ENCODE results near the gene LDLRAD4.

DNA sequence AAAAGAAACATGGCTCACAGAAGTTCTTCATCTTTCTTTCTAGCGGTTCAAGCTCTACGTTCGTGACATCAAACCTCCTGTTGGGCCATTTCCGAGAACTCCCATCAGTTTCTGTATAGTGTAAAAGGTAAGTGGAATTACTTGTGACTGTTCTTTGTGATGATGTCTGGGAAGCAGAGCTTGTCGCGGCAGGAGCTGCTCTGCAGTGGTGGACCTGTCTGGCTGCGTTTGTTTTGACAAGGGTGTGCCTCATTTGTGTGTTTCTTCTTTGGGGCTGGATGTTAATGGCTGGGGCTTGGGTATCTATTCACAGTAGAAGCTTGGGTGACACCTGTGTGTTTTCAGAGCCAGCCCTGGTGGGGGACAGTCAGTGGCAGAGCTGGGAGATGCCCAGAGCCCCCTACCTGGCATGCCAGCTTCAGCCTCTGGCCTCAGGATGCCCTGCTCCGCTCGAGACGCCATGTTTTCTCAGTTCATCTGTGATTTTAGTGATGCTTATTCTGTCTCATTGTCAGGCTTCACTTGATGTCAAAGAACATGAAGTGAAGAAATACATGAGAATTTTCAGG, 59.6 kb downstream of the LDLRAD4 start:
- TF ChIP-seq, protein P1, sequence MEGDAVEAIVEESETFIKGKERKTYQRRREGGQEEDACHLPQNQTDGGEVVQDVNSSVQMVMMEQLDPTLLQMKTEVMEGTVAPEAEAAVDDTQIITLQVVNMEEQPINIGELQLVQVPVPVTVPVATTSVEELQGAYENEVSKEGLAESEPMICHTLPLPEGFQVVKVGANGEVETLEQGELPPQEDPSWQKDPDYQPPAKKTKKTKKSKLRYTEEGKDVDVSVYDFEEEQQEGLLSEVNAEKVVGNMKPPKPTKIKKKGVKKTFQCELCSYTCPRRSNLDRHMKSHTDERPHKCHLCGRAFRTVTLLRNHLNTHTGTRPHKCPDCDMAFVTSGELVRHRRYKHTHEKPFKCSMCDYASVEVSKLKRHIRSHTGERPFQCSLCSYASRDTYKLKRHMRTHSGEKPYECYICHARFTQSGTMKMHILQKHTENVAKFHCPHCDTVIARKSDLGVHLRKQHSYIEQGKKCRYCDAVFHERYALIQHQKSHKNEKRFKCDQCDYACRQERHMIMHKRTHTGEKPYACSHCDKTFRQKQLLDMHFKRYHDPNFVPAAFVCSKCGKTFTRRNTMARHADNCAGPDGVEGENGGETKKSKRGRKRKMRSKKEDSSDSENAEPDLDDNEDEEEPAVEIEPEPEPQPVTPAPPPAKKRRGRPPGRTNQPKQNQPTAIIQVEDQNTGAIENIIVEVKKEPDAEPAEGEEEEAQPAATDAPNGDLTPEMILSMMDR (IDR thresholded peaks at IDR 0.05) = no peak
- no peak for TF ChIP-seq POLR2AphosphoS5 (IDR thresholded peaks at IDR 0.05)
- no peak for TF ChIP-seq POLR2A (IDR thresholded peaks at IDR 0.05; ENCODE audit: low read depth)
- no peak for TF ChIP-seq EP300 (IDR thresholded peaks at IDR 0.05)
